Adrenal gland (tissue), 5 donors: Measurements from ENCODE around the gene ANXA6.

Source experiments
- CTCF ChIP-seq, 6 experiments: fragments of 450-650 bp in 4 of 6; fragments of 200-600 bp in 2 of 6; sonication (generic) in 1 of 6; IDR thresholded peaks; 1 replicate in 5 of 6; 2 replicates in 1 of 6; pipeline versions ENCODE4 v1.5.1 to v1.8.0; 2016 to 2021; ENCODE audit warnings: antibody characterized with exemption in 6 of 6, mild to moderate bottlenecking in 2 of 6, moderate library complexity in 1 of 6
- POLR2A ChIP-seq, 2 donors: fragments of 450-650 bp; IDR thresholded peaks; one replicate each; pipeline ENCODE4 v1.6.1; 2017; ENCODE audit warnings: antibody characterized with exemption in 2 of 2, mild to moderate bottlenecking in 2 of 2, moderate library complexity in 1 of 2
- donor health status: DM: no; HTN: no; CAD: no.

- TF ChIP-seq CTCF (IDR thresholded peaks at IDR 0.05) (no peak), POLR2A (IDR thresholded peaks at IDR 0.05) (no peak)
Measured at GRCh38 chr5:151162776-151163175, 5.2 kb upstream of the ANXA6 start.
